ENCODE measurements around the gene PROZ. TPM values are rescaled to one million over a fixed set of nuclear protein-coding genes. Genes with fewer than 3 reads are reported as not detected.

The PROZ gene
- total and polyA plus RNA-seq, 2 donors (not counting 1 experiment from before 2014, with no cell fraction given): not detected

GRCh38 chr13:113208421-113209335 lies 50.2 kb downstream of the PROZ start, which contains the start of gene PCID2:
Gene PCID2 (minus strand): TSS chr13:113208669. CDS start chr13:113208634, 35 bp downstream.
- Histone ChIP-seq H3K4me3 (ENCODE audit: control extremely low read depth in 1 of 5, extremely low read depth in 1 of 5, insufficient read depth in 1 of 5, low read depth in 2 of 5, low read length in 4 of 5) (peak within 1 kb of the TSS; percentile 68 to 88 (median 74)), H3K4me2 (replicated peaks; ENCODE audit: low read depth, low read length, poor library complexity, severe bottlenecking) (peak within 1 kb of the TSS; percentile 81), H3K9ac (ENCODE audit: low read length) (peak within 1 kb of the TSS; percentile 80), H2AFZ (ENCODE audit: insufficient read depth, low read depth, low read length, poor library complexity, severe bottlenecking) (peak within 1 kb of the TSS; percentile 86), H3K36me3 (replicated peaks in 1 of 2; ENCODE audit: control extremely low read depth in 1 of 2, control insufficient read depth in 1 of 2, extremely low read depth in 1 of 2, insufficient read depth in 2 of 2, low read length in 1 of 2) (peaks cover 0 to 16% of the 10 kb centered on the region in 2 experiments), H3K27me3 (replicated peaks in 1 of 4; ENCODE audit: control extremely low read depth in 1 of 4, control insufficient read depth in 3 of 4, insufficient read depth in 4 of 4, low read length in 3 of 4) (no peaks in the 10 kb centered on the region), H3K9me3 (ENCODE audit: control extremely low read depth in 1 of 3, control insufficient read depth in 2 of 3, insufficient read depth in 1 of 3, low read length in 2 of 3) (no peaks in the 10 kb centered on the region), H3K27ac (ENCODE audit: low read length in 2 of 2) (peak within 1 kb of the TSS; percentile 95 to 97), H3K79me2 (ENCODE audit: control insufficient read depth, insufficient read depth, low read length) (peaks cover 83% of the 10 kb centered on the region), H3K4me1 (ENCODE audit: control insufficient read depth in 2 of 2, insufficient read depth in 2 of 2, low read length in 2 of 2) (peaks cover 15 to 24% of the 10 kb centered on the region in 2 donors), H4K20me1 (ENCODE audit: control insufficient read depth, insufficient read depth, low read length, poor library complexity, severe bottlenecking) (peaks cover 58% of the 10 kb centered on the region)
- H3K4me3 Mint-ChIP-seq: peak within 1 kb of the TSS; percentile 88
- ChIA-PET CTCF (interaction anchor here (2.0 kb wide), 1 partner anchor 185 kb away, joined by 5 read pairs; no protein-coding TSS in a partner anchor), POLR2A (interaction anchor here (0.6 to 2.4 kb wide), 2 partner anchors 89 to 1072 kb away, joined by 3 to 12 read pairs; partner anchors contain the start of genes LAMP1 and UPF3A)
- H3K27me3 Mint-ChIP-seq: no peaks in the 10 kb centered on the region
- TF ChIP-seq EZH2 (IDR thresholded peaks at IDR 0.05; ENCODE audit: borderline replicate concordance, insufficient read depth, low read depth, low read length, poor library complexity, severe bottlenecking): no peak
- no peak for TF ChIP-seq CTCF (IDR thresholded peaks at IDR 0.05)
- peaks cover 53% of the 10 kb centered on the region for H3K4me1 Mint-ChIP-seq
- intact Hi-C loops (cut with micrococcal nuclease): loop anchor here (1.0 to 5.0 kb wide), 4 partner anchors 89 to 316 kb away; partner anchors contain the start of genes DCUN1D2 and LAMP1
- no peaks in the 10 kb centered on the region for H3K9me3 Mint-ChIP-seq (ENCODE audit: insufficient read depth)
- DNase-seq (peak; percentile 95), ATAC-seq (ENCODE audit: low read depth) (peak; percentile 69)
- under 1% methylated on average over 103 of the region's 103 CpGs for WGBS (ENCODE audit: insufficient coverage)
- peak within 1 kb of the TSS; percentile 91 for H3K27ac Mint-ChIP-seq
